Measurements from ENCODE around the gene ALKBH4. TPM values are rescaled to one million over a fixed set of nuclear protein-coding genes. Genes with fewer than 3 reads are reported as not detected.
A peak's percentile ranks its signal among the peaks of the same experiment; 100 is the strongest.

Gene ALKBH4
- total and polyA plus RNA-seq, 8 donors = 8.6 to 14.1 (median 10.9) TPM

- intact Hi-C loops (cut with DNase I) = no loop called here
- ATAC-seq (peak; percentile 63), DNase-seq (peak in 2 of 4 donors; percentile 59 to 83)
- no peaks in the 10 kb centered on the region for H3K27me3 ChIP-seq
- peaks cover 0 to 33% of the 10 kb centered on the region in 2 donors for H3K36me3 ChIP-seq
- peak overlapping the region in 1 of 2 donors; percentile 16 for H3K4me3 ChIP-seq
- H3K27ac ChIP-seq = peak overlapping the region; percentile 79 to 97
- no peak for TF ChIP-seq CTCF (IDR thresholded peaks at IDR 0.05)
- no peaks in the 10 kb centered on the region for H3K9me3 ChIP-seq
- peaks cover 0 to 69% of the 10 kb centered on the region in 2 donors for H3K4me1 ChIP-seq
Observed at GRCh38 chr7:102426268-102427018, 38.2 kb downstream of the ALKBH4 start.

- no peak for TF ChIP-seq CTCF (IDR thresholded peaks at IDR 0.05)
Observed at GRCh38 chr7:102425639-102426267, 38.9 kb downstream of the ALKBH4 start.

GRCh38 chr7:102424787-102425218 is 39.9 kb downstream of the ALKBH4 start:
- DNase-seq = peak in 1 of 4 donors; percentile 51
- no peaks in the 10 kb centered on the region for H3K9me3 ChIP-seq
- peaks cover 0 to 69% of the 10 kb centered on the region in 2 donors for H3K4me1 ChIP-seq
- TF ChIP-seq CTCF (IDR thresholded peaks at IDR 0.05) = no peak
- H3K27me3 ChIP-seq = no peaks in the 10 kb centered on the region
- H3K36me3 ChIP-seq = peaks cover 0 to 46% of the 10 kb centered on the region in 2 donors
- H3K27ac ChIP-seq = peak overlapping the region in 1 of 2 donors; percentile 97
- peak; percentile 15 for ATAC-seq
- intact Hi-C loops (cut with DNase I) = no loop called here
- no peak overlapping the region for H3K4me3 ChIP-seq

More at GRCh38 chr7:102425639-102426267, 38.9 kb downstream of the ALKBH4 start:
- H3K4me1 ChIP-seq = peaks cover 0 to 68% of the 10 kb centered on the region in 2 donors
- intact Hi-C loops (cut with DNase I) = no loop called here
- H3K4me3 ChIP-seq = peak overlapping the region in 1 of 2 donors; percentile 16
- H3K27ac ChIP-seq = peak overlapping the region; percentile 79 to 97
- peak; percentile 78 for ATAC-seq
- H3K27me3 ChIP-seq = no peaks in the 10 kb centered on the region
- DNase-seq = peak in 2 of 4 donors; percentile 87 to 94
- no peaks in the 10 kb centered on the region for H3K9me3 ChIP-seq
- peaks cover 0 to 39% of the 10 kb centered on the region in 2 donors for H3K36me3 ChIP-seq

GRCh38 chr7:102424129-102424551 is 40.5 kb downstream of the ALKBH4 start:
- DNase-seq (no peak), ATAC-seq (no peak)
- TF ChIP-seq CTCF (IDR thresholded peaks at IDR 0.05) = no peak
- peak overlapping the region in 1 of 2 donors; percentile 97 for H3K27ac ChIP-seq
- H3K4me1 ChIP-seq = peaks cover 0 to 62% of the 10 kb centered on the region in 2 donors
- H3K4me3 ChIP-seq = no peak overlapping the region
- H3K36me3 ChIP-seq = peaks cover 0 to 47% of the 10 kb centered on the region in 2 donors
- intact Hi-C loops (cut with DNase I) = no loop called here
- no peaks in the 10 kb centered on the region for H3K27me3 ChIP-seq
- H3K9me3 ChIP-seq = no peaks in the 10 kb centered on the region

GRCh38 chr7:102421706-102422240 is 42.9 kb downstream of the ALKBH4 start:
- Histone ChIP-seq H3K4me3 (no peak overlapping the region), H3K4me1 (peaks cover 0 to 41% of the 10 kb centered on the region in 2 donors), H3K27ac (peak overlapping the region in 1 of 2 donors; percentile 80), H3K36me3 (peaks cover 0 to 61% of the 10 kb centered on the region in 2 donors), H3K27me3 (no peaks in the 10 kb centered on the region), H3K9me3 (no peaks in the 10 kb centered on the region)
- no peak for ATAC-seq
- no peak for DNase-seq
- TF ChIP-seq CTCF (IDR thresholded peaks at IDR 0.05) = no peak
- intact Hi-C loops (cut with DNase I) = no loop called here

Measured in left lung (tissue), 10 donors.